HL-60 (cell line): ENCODE measurements around the gene TCP11.
"Not testable (repeated sequence)": the region's sequence is repeated elsewhere in the genome, so short reads cannot be mapped to it uniquely, and the experiment has no call there.

Experiments
- DNase-seq, 2 experiments: peaks; one replicate each; pipeline ENCODE4 v3.0.0-alpha.2; 2010 to 2020; ENCODE audit warnings: low read depth in 1 of 2, low spot score in 1 of 2
- H3K27ac ChIP-seq: fragments of 250-450 bp; sonication (Bioruptor Pico); replicated peaks from 2 replicates; pipeline ENCODE4 v1.5.1; 2020; ENCODE audit warnings: mild to moderate bottlenecking, moderate library complexity
- H3K27me3 ChIP-seq: fragments of 250-450 bp; sonication (Bioruptor Pico); 2 replicates; pipeline ENCODE4 v1.5.1; 2021; ENCODE audit warnings: mild to moderate bottlenecking, moderate library complexity; ENCODE audit not compliant: insufficient read depth, poor library complexity, severe bottlenecking
- H3K4me3 ChIP-seq: replicated peaks from 2 replicates; pipeline ENCODE4 v1.5.1; 2011; ENCODE audit warnings: mild to moderate bottlenecking, control low read depth, low read length; ENCODE audit not compliant: insufficient read depth
- CTCF ChIP-seq: IDR thresholded peaks from one replicate; pipeline ENCODE4 v1.5.1; 2011; ENCODE audit warnings: low read length, control low read depth, inconsistent platforms; ENCODE audit not compliant: insufficient read depth
- GABPA ChIP-seq: IDR thresholded peaks from 2 replicates; pipeline ENCODE4 v1.6.1; 2012; ENCODE audit warnings: low read depth
- POLR2AphosphoS5 ChIP-seq: IDR thresholded peaks from 2 replicates; pipeline ENCODE4 v1.6.1; 2012; ENCODE audit warnings: low read depth
- REST ChIP-seq: IDR thresholded peaks from 2 replicates; pipeline ENCODE4 v1.6.1; 2012; ENCODE audit warnings: low read depth; ENCODE audit not compliant: insufficient replicate concordance
- SPI1 ChIP-seq: IDR thresholded peaks from 2 replicates; pipeline ENCODE4 v1.6.1; 2012; ENCODE audit warnings: low read depth, mild to moderate bottlenecking, borderline replicate concordance

TCP11 gene

GRCh38 chr6:35124356-35124755 lies 16.8 kb downstream of the TCP11 start:
- DNase-seq: no peak
- H3K27ac ChIP-seq: no peak overlapping the region

GRCh38 chr6:35120746-35121145 lies 20.4 kb downstream of the TCP11 start:
- no peak for TF ChIP-seq CTCF
- no peak for TF ChIP-seq GABPA
- no peak for TF ChIP-seq REST
- TF ChIP-seq SPI1: no peak
- no peaks in the 10 kb centered on the region for H3K27me3 ChIP-seq
- no peak for DNase-seq
- H3K27ac ChIP-seq: no peak overlapping the region
- H3K4me3 ChIP-seq: no peak overlapping the region

More at GRCh38 chr6:35124356-35124755, 16.8 kb downstream of the TCP11 start:
- no peak overlapping the region for H3K4me3 ChIP-seq
- H3K27me3 ChIP-seq: no peaks in the 10 kb centered on the region
- no peak for TF ChIP-seq SPI1
- no peak for TF ChIP-seq CTCF
- TF ChIP-seq GABPA: no peak
- no peak for TF ChIP-seq POLR2AphosphoS5

- TF ChIP-seq SPI1: no peak
- no peak for DNase-seq
- H3K4me3 ChIP-seq: no peak overlapping the region
- H3K27ac ChIP-seq: no peak overlapping the region
- no peaks in the 10 kb centered on the region for H3K27me3 ChIP-seq
Measured at GRCh38 chr6:35108309-35108885, 32.7 kb downstream of the TCP11 start.

- not testable (repeated sequence) for H3K4me3 ChIP-seq, H3K27ac ChIP-seq, H3K27me3 ChIP-seq, DNase-seq
Measured at GRCh38 chr6:35107761-35108160, 33.4 kb downstream of the TCP11 start.

GRCh38 chr6:35107208-35107607 lies 33.9 kb downstream of the TCP11 start:
- DNase-seq, H3K4me3 ChIP-seq, H3K27ac ChIP-seq, H3K27me3 ChIP-seq: not testable (repeated sequence)

GRCh38 chr6:35106061-35106460 lies 35.1 kb downstream of the TCP11 start:
- not testable (repeated sequence) for H3K27ac ChIP-seq, DNase-seq, H3K27me3 ChIP-seq, H3K4me3 ChIP-seq

GRCh38 chr6:35105078-35105477 lies 36.1 kb downstream of the TCP11 start:
- no peak overlapping the region for H3K4me3 ChIP-seq
- no peak for TF ChIP-seq SPI1
- TF ChIP-seq REST: no peak
- TF ChIP-seq POLR2AphosphoS5: no peak
- no peak for TF ChIP-seq GABPA
- no peak for TF ChIP-seq CTCF
- DNase-seq: no peak
- H3K27ac ChIP-seq: no peak overlapping the region
- H3K27me3 ChIP-seq: no peaks in the 10 kb centered on the region
